ENCODE data around the gene NCAPG2. TPM values are rescaled to one million over a fixed set of nuclear protein-coding genes. Genes with fewer than 3 reads are reported as not detected.
A peak's percentile ranks its signal among the peaks of the same experiment; 100 is the strongest.

NCAPG2 gene
- total RNA-seq, 1 donor: 17.7 TPM

DNA sequence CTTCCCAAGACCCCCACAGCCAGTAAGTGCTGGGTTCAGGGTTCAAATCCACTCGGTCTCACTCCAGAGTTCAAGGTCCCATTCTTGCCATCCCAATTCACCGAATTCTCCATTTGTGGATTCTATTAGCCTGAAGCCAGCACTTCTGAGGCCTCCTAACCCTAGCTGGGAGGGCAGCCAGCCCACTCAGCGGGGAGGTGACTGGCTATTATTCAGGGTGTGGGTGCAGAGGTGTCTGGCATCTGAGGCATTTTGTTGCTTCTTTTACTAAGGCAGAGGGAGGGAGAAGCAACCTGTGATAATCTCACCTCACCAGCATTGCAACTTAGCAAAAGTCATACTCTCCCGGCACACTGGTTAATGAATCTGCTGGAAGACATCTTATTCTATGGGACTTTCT is 108.3 kb downstream of the NCAPG2 start:
- no peak overlapping the region for H3K4me3 ChIP-seq (ENCODE audit: low read depth, low read length)
- no peak for DNase-seq (ENCODE audit: low read depth)
- TF ChIP-seq, protein P1, sequence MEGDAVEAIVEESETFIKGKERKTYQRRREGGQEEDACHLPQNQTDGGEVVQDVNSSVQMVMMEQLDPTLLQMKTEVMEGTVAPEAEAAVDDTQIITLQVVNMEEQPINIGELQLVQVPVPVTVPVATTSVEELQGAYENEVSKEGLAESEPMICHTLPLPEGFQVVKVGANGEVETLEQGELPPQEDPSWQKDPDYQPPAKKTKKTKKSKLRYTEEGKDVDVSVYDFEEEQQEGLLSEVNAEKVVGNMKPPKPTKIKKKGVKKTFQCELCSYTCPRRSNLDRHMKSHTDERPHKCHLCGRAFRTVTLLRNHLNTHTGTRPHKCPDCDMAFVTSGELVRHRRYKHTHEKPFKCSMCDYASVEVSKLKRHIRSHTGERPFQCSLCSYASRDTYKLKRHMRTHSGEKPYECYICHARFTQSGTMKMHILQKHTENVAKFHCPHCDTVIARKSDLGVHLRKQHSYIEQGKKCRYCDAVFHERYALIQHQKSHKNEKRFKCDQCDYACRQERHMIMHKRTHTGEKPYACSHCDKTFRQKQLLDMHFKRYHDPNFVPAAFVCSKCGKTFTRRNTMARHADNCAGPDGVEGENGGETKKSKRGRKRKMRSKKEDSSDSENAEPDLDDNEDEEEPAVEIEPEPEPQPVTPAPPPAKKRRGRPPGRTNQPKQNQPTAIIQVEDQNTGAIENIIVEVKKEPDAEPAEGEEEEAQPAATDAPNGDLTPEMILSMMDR (IDR thresholded peaks at IDR 0.05; ENCODE audit: insufficient read depth, low read depth, low read length): no peak

DNA sequence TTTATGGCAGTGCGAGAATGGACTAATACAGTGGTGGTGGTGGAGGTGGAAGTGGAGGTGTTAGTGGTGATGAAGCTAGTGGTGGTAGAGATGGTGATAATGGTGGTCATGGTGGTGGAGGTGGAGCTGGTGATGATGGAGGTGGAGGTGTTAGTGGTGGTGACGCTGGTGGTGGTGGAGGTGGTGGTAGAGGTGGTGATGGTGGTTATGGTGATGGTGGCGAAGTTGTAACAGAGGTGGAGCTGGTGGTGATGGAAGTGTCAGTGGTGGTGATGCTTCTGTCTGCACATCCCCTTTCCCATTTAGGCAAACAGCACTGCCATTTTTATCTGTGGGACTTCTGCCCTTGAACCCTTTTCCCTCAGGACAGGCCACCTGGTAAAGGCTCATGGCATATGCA is 109.5 kb downstream of the NCAPG2 start:
- TF ChIP-seq, protein P1 (IDR thresholded peaks at IDR 0.05; ENCODE audit: insufficient read depth, low read depth, low read length): no peak

DNA sequence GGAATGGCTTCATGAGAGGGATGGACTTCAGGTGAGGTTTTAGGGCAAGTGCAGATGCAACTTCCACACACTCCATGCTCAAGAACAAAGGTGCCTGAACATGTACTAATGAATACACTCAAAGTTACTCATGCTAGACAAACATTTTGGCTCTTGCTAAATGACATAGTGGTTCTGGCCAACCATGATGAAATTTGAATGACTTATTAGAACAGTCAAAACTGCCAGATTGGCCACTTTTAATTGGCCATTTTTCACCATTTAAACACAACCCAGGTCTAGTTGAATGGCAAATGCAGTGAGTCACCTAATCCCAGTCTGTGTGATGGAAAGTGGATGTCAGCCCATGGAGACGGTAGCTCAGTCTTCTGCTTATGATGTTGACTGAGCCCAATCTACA is 112.1 kb downstream of the NCAPG2 start:
- TF ChIP-seq, protein P1 (IDR thresholded peaks at IDR 0.05; ENCODE audit: insufficient read depth, low read depth, low read length): no peak
- no peak overlapping the region for H3K4me3 ChIP-seq (ENCODE audit: low read depth, low read length)
- no peak for DNase-seq (ENCODE audit: low read depth)

More for the DNA sequence above, 109.5 kb downstream of the NCAPG2 start:
- DNase-seq (ENCODE audit: low read depth): peak; percentile 40
- no peak overlapping the region for H3K4me3 ChIP-seq (ENCODE audit: low read depth, low read length)

DNA sequence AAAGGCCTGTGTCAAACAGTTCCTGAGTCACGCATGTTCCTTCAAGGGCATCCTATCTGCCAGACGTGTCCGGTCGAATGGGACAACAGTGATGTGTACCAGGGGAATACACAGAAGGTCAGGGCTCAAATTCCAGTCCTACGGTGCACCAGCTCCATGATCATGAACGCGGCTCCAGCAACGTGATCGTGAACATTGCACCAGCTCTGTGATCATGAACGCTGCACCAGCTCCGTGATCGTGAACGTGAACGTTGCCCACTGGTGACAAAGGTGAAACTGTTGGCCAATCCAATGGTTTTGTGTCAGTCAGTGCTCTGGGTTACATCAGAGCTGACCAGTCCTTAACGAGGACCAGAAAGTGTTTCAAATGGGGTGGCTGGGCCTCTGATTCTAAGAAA is 112.7 kb downstream of the NCAPG2 start:
- DNase-seq (ENCODE audit: low read depth): no peak
- no peak overlapping the region for H3K4me3 ChIP-seq (ENCODE audit: low read depth, low read length)
- TF ChIP-seq, protein P1 (IDR thresholded peaks at IDR 0.05; ENCODE audit: insufficient read depth, low read depth, low read length): no peak

DNA sequence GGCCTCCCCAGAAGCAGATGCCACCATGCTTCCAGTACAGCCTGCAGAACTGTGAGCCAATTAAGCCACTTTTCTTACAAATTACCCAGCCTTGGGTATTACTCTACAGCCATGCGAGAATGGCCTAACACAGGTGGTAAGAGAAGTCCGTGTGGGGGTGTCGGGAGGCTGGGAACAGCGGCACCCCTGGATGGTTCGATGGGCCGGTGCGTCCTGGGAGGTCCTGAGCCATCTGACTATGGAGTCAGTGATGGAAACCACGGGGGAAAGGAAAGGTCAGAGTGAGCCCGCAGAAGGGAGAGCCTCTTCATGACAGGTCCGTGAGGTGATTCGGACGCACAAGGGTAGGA is 114.4 kb downstream of the NCAPG2 start:
- no peak for DNase-seq (ENCODE audit: low read depth)
- H3K4me3 ChIP-seq (ENCODE audit: low read depth, low read length): no peak overlapping the region
- TF ChIP-seq, protein P1 (IDR thresholded peaks at IDR 0.05; ENCODE audit: insufficient read depth, low read depth, low read length): no peak

DNA sequence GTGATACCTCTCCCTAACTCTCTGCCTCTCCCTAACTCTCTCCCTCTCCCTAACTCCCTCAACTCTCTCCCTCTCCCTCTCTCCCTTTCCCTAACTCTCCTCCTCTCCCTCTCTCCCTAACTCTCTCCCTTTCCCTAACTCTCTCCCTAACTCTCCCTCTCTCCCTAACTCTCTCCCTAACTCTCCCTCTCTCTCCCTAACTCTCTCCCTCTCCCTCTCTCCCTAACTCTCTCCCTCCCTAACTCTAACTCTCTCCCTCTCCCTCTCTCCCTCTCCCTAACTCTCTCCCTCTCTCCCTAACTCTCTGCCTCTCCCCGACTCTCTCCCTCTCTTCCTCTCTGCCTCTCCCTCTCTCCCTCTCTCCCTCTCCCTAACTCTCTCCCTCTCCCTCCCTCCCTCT is 115.0 kb downstream of the NCAPG2 start:
- H3K4me3 ChIP-seq (ENCODE audit: low read depth, low read length): no peak overlapping the region
- DNase-seq (ENCODE audit: low read depth): no peak
- TF ChIP-seq, protein P1 (IDR thresholded peaks at IDR 0.05; ENCODE audit: insufficient read depth, low read depth, low read length): no peak

DNA sequence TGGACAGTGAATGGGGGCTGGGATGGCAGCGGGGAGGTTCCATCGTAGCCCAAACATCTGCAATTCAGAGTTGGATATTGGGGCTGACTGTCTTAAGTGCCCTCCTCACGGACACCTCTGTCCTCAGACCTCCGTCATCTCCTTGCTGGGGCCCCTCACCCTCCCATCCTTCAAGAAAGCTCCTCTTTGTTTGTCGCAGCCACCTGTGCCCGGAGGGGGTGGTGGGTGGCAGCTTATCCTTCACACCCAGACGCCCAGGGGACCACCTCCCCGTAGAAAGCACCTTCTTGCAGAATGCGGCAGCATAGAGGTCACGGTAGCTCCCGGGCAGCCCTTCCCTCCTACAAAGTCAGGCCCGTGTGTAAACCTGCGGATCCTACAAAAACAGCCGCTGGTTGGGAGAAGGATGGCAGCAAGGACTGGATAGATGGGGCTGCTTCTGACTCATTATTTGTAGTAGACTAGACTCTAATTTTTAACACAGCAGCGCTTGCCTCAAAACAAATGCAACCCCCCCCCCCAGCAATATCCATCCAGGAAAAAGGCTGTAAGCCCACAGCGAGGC is 115.6 kb downstream of the NCAPG2 start:
- no peak overlapping the region for H3K4me3 ChIP-seq (ENCODE audit: low read depth, low read length)
- DNase-seq (ENCODE audit: low read depth): no peak
- TF ChIP-seq, protein P1 (IDR thresholded peaks at IDR 0.05; ENCODE audit: insufficient read depth, low read depth, low read length): no peak

Data from fibroblast of villous mesenchyme (primary cell).